ENCODE measurements around the gene NPLOC4.

DNA sequence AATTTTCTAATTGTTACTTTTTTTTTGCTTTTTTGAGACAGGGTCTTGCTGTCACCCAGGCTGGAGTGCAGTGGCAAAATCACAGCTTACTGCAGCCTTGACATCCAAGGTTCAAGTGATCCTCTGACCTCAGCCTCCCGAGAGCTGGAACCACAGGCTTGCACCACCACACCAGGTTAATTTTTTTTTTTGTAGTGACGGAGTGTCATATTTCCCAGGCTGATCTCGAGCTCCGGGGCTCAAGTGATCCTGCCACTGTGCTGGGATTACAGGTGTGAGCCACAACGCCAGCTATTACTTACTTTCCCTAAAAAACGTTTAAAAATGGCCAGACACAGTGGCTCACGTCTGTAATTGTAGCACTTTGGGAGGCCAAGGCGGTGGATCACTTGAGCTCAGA, 6.6 kb downstream of the NPLOC4 start:
- TF ChIP-seq EZH2 (IDR thresholded peaks at IDR 0.05; ENCODE audit: low read depth), result no peak
- TF ChIP-seq, protein P1, sequence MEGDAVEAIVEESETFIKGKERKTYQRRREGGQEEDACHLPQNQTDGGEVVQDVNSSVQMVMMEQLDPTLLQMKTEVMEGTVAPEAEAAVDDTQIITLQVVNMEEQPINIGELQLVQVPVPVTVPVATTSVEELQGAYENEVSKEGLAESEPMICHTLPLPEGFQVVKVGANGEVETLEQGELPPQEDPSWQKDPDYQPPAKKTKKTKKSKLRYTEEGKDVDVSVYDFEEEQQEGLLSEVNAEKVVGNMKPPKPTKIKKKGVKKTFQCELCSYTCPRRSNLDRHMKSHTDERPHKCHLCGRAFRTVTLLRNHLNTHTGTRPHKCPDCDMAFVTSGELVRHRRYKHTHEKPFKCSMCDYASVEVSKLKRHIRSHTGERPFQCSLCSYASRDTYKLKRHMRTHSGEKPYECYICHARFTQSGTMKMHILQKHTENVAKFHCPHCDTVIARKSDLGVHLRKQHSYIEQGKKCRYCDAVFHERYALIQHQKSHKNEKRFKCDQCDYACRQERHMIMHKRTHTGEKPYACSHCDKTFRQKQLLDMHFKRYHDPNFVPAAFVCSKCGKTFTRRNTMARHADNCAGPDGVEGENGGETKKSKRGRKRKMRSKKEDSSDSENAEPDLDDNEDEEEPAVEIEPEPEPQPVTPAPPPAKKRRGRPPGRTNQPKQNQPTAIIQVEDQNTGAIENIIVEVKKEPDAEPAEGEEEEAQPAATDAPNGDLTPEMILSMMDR (conservative IDR thresholded peaks at IDR 0.05), result no peak
